HL-60/S4 treated with retinoic acid at 250 ng/mL for 4 days and 3 days (cell line): Measurements from ENCODE around the gene CTBP2.

Experiments used
- in situ Hi-C: fragments of 300-500 bp; cut with MboI; formaldehyde crosslinking; loops from 2 replicates; pipeline ENCODE4 v1.7.0; 2022; ENCODE audit warnings: low sequenced_read_pairs

The CTBP2 gene

DNA sequence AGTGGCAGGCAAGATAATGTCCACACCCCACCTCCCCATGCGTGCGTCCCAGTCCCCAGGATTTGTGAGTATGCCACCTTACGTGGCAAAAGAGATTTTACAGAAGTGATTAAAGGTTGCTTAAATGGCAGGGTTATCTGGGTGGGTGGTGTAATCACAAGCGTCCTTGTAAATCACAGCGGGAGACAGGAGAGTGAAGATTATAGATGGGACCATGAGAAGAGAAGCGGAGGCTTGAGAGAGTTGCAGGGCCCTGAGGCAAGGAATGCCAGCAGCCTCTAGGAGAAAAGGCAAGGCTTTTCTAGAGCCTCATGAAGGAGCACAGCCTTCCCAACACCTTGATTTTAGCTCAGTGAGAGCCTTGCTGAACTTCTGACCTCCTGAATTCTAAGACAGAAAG, 208.2 kb downstream of the CTBP2 start:
- in situ Hi-C loops: no loop called here

DNA sequence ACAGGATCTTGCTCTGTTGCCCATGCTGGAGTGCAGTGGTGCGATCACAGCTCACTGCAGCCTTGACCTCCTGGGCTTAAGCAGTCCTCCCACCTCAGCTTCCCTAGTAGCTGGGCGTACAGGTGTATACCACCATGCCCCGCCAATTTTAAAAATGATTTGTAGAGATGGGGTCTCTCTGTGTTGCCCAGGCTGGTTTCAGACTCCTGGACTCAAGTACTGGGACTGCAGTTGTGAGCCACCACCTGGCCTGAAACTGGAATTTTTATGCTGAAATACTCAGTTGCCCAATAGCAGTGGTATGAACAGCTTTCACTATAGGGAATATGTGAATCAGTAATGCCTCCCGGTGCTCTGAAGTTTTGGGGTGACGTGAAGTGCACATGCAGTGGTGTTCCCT, 210.8 kb downstream of the CTBP2 start:
- in situ Hi-C loops: no loop called here

DNA sequence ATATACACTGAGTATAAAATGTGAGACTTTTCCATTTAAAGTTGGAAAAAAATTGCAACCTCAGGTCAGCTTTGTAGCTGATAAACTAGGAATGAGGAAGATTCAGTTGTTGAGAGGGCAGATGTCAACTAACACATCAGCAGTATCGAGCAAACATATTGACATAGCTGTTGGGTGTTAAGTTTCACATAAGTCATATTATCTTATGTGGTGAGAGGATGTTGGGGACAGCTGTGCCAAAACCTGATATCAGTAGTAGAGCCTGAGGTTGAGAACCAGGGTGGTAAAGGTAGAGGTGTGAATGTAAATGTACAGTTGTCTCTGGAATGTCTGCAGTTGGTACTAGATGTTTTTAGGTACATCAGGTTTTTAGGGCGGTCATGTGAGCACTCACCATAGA, 213.4 kb downstream of the CTBP2 start:
- in situ Hi-C loops: no loop called here

DNA sequence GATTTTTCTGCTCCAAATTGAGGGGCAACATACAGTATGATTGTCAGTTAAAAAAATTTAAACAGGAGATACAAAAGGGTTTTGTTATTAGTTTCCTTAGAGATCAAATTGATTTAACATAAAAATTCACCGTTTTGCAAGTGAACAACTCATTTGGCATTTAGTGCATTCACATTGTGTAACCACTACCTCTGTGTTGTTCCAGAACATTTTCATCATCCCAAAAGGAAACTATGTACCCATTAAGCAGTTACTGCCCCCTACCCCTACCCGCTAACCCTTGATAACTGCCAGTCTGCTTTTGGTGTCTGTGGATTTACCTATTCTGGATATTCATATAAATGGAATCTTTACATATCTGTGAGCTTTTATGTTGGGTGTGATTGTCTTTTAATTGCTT, 215.4 kb downstream of the CTBP2 start:
- in situ Hi-C loops: no loop called here

DNA sequence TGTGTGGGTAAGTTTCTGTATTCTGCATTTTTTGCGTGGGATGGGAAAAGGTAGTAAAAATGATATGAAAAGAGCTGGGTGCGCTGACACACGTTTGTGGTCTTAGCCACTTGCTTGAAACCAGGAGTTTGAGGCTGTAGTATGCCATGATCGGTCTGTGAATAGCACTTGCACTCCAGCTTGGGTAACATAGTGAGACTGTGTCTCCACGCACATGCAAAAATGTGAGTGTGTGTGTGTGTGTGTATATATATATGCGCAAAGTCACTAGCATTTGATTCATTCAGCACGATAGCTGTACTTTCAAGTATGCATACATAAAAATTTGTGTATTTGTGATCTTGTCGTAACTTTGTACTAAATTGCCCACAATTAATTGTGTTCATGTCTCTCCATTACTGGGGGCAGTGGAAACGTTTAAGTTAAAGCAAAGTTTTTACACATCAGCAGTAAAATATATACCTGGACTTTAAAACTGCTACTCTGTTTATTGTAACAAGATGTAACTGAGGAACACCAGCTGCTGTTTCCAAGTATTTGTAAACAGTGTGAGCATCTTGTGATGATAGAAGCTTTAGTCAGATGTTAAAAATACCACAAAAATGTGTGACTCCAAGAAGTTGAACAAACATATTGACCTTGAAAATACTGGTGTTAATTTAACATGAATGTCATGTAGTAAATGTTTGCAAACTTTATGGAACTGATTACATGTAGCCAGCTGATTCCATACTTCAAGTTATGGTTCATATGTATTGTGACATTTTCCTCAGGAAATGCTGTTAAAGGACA, 216.9 kb downstream of the CTBP2 start:
- in situ Hi-C loops: no loop called here

DNA sequence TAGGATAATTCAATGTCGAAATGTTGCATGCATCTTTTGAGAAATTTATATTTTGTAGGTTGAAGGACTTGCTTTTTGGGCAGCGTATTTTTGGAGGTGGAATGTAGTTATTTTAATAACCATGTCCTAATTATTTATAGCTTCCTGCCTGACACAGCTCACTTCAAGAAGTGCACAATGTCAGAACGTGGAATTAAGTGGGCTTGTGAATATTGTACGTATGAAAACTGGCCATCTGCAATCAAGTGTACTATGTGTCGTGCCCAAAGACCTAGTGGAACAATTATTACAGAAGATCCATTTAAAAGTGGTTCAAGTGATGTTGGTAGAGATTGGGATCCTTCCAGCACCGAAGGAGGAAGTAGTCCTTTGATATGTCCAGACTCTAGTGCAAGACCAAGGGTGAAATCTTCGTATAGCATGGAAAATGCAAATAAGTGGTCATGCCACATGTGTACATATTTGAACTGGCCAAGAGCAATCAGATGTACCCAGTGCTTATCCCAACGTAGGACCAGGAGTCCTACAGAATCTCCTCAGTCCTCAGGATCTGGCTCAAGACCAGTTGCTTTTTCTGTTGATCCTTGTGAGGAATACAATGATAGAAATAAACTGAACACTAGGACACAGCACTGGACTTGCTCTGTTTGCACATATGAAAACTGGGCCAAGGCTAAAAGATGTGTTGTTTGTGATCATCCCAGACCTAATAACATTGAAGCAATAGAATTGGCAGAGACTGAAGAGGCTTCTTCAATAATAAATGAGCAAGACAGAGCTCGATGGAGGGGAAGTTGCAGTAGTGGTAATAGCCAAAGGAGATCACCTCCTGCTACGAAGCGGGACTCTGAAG, 217.8 kb downstream of the CTBP2 start:
- in situ Hi-C loops: no loop called here

DNA sequence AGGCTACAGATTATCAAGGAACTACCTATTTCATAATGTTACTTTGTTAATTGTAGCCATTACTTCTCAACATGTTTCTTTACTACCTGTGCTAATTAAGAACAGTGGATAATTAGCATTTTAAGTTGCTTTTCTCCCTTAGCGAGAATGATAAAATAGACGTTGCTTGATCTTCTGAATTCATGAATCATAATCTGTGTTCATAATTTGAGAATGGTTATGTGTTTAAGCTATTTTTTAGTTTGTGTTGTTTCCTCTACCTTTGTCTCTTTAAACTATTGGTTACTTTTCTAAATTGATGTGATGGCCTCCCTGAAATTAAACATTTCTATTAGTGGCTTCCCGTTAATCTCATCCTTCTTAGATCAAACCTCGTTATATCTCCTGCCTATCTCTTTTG, 218.5 kb downstream of the CTBP2 start, which contains the start of gene ZRANB1:
TSS of gene ZRANB1 (plus strand) at position 301 of the 400 bp plus-strand sequence. CDS start 371 bp downstream, outside the sequence.
- in situ Hi-C loops: no loop called here

DNA sequence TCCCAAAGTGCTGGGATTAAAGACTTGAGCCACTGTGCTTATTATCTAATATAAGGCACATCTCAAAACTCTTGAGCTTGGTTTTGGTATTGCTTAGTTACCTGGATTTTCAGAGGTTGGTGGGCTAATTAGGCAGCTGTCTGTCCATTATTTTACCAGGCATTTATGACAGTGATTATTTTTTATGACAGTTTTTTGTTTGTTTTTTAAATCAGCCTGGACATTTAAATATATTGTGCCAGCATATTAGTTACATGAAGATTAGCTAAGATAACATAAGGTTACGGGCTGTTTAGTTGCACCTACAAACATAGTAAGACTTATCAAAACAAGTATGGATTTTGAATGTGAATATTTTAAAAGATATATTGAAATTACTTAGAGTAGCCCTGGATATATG, 221.1 kb downstream of the CTBP2 start:
- in situ Hi-C loops: no loop called here

DNA sequence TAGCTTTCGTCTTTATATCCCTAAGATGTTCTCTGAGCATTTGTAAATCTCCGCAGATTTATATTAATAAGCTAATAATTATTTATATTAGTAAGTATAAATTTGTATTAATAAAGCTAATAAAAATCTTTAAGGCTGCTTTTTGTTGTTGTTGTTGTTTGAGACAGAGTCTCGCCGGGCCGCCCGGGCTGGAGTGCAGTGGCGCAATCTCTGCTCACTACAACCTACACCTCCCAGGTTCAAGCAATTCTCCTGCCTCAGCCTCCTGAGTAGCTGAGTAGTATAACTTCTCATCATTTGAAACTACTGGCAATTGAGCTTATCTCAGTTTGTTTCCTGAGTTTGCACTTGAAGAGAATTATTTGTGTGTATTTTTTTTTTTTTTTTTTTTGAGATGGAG, 223.6 kb downstream of the CTBP2 start:
- in situ Hi-C loops: no loop called here

DNA sequence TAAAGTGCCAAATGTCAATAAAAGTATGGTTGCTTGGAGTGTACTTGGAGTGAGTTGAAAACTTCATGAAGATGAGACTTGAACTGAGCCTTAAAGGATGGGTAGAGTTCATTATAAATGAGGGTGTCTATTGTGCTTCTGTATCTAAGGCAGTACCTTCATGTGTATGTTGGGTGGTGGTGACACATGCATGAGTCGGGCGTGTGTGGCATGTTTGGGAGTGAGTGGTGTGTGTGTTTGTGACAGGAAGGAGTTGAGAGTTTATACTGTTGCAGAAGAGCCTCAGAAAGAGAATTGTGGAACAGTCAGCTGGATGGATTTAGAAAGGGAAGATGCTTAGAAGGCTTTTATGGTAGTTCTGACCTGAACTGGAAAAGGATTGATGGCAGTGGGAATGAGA, 224.4 kb downstream of the CTBP2 start:
- in situ Hi-C loops: no loop called here
